ENCODE data around the gene MKI67. TPM values are rescaled to one million over a fixed set of nuclear protein-coding genes. Genes with fewer than 3 reads are reported as not detected.

The MKI67 gene
- total and polyA plus RNA-seq, 10 of the 15 experiments (the other 5 are each of a cell fraction or from before 2014, with no cell fraction given): 22.3 to 183 (median 82.9) TPM

DNA sequence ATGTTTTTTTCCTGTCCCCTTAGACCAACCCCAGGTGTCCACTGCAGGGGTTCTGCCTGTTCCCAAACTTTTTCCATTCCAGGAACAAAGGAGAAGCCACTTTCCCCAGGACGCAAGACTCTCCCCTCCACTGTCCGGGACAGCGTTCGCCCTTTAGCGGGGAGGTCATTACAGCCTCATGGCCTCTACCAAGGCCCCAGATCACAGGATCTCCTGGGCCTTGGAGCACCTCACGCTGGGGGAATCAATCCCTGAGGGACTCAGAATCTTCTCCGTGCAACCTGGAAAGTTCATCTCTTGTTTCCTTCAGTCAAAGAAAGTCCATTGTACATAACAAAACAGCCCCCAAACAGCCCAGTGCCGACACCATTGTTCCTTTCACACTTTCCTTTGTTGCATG lies 41.2 kb downstream of the MKI67 start:
- Histone ChIP-seq H3K4me3 (no peak overlapping the region), H3K9ac (ENCODE audit: control insufficient read depth, insufficient read depth, low read length) (no peak overlapping the region), H3K36me3 (ENCODE audit: control insufficient read depth in 2 of 2, insufficient read depth in 2 of 2, low read length in 1 of 2) (no peaks in the 10 kb centered on the region), H3K79me2 (ENCODE audit: control insufficient read depth, insufficient read depth, low read length) (no peaks in the 10 kb centered on the region), H3K4me1 (ENCODE audit: control insufficient read depth, insufficient read depth, low read length) (no peaks in the 10 kb centered on the region), H3K27ac (ENCODE audit: control insufficient read depth, insufficient read depth) (no peak overlapping the region), H3K9me3 (replicated peaks; ENCODE audit: control insufficient read depth, insufficient read depth, low read length) (no peaks in the 10 kb centered on the region), H3K4me2 (ENCODE audit: control insufficient read depth, insufficient read depth) (no peak overlapping the region), H2AFZ (ENCODE audit: control insufficient read depth, low read depth, low read length) (no peak overlapping the region), H3K27me3 (replicated peaks in 1 of 2; ENCODE audit: control insufficient read depth in 2 of 2, insufficient read depth in 2 of 2, low read length in 1 of 2) (no peaks in the 10 kb centered on the region), H4K20me1 (ENCODE audit: control insufficient read depth, insufficient read depth) (no peaks in the 10 kb centered on the region)
- in situ Hi-C loops (cut with MboI) (no loop called here), intact Hi-C loops (cut with micrococcal nuclease; ENCODE audit: unreplicated experiment) (no loop called here)
- 93% methylated on average over 8 of the region's 8 CpGs for WGBS (ENCODE audit: insufficient coverage, insufficient replicate concordance, low lambda C conversion rate, missing lambda C conversion rate)
- CTCF ChIA-PET: interaction anchor here (1.1 to 1.3 kb wide), 2 partner anchors 11 to 50 kb away, joined by 3 to 4 read pairs; no protein-coding TSS in a partner anchor
- no TSS peak for BruUV-seq (replicated peaks)
- no peak for TF ChIP-seq HDAC6 (IDR thresholded peaks at IDR 0.05; ENCODE audit: unreplicated experiment)
- TF ChIP-seq NRF1 (conservative IDR thresholded peaks at IDR 0.05; ENCODE audit: low read depth, low read length): no peak
- no peak for TF ChIP-seq WRNIP1 (IDR thresholded peaks at IDR 0.05; ENCODE audit: borderline replicate concordance, low read depth, low read length)
- no peak for FAIRE-seq
- ATAC-seq: no peak
- no peak for DNase-seq (ENCODE audit: low read depth, low spot score)
- POLR2A ChIA-PET: no interaction called here
- RAD21 ChIA-PET (ENCODE audit: unreplicated experiment): interaction anchor here (0.7 kb wide), 1 partner anchor 31 kb away, joined by 3 read pairs; no protein-coding TSS in a partner anchor
- SMC1A ChIA-PET (ENCODE audit: uncharacterized antibody, unreplicated experiment): interaction anchor here (0.6 to 1.2 kb wide), 3 partner anchors 18 to 64 kb away, joined by 3 read pairs; no protein-coding TSS in a partner anchor

DNA sequence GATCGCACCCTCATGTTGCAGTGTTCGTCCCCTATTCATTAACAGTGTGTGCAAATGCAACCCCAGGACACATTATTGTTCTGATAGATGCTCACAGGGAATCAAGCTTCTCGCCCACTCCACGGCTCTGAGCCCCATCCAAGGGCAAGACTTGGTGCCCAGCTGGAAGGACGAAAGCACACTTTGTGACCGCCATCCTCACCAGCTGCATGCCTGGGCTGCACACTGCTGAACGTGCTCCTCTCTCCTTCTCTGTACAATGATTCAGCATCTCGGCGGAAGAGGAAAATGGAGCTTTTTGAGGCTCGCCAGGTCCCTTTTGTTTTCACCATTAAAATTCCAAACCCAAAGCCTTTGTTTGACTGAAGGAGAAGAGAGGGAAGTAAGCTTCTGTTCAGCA lies 41.9 kb downstream of the MKI67 start:
- ChIA-PET CTCF (interaction anchor here (0.6 to 3.6 kb wide), 7 partner anchors 11 to 73 kb away, joined by 3 to 25 read pairs (median 4); no protein-coding TSS in a partner anchor), POLR2A (no interaction called here), RAD21 (ENCODE audit: unreplicated experiment) (interaction anchor here (0.7 to 0.9 kb wide), 2 partner anchors 24 to 31 kb away, joined by 3 read pairs; no protein-coding TSS in a partner anchor), SMC1A (ENCODE audit: uncharacterized antibody, unreplicated experiment) (interaction anchor here (0.6 to 1.3 kb wide), 4 partner anchors 15 to 65 kb away, joined by 3 to 4 read pairs (median 3); no protein-coding TSS in a partner anchor)
- Histone ChIP-seq H4K20me1 (ENCODE audit: control insufficient read depth, insufficient read depth) (no peaks in the 10 kb centered on the region), H3K9ac (ENCODE audit: control insufficient read depth, insufficient read depth, low read length) (no peak overlapping the region), H3K27ac (ENCODE audit: control insufficient read depth, insufficient read depth) (no peak overlapping the region), H3K4me2 (ENCODE audit: control insufficient read depth, insufficient read depth) (no peak overlapping the region), H3K79me2 (ENCODE audit: control insufficient read depth, insufficient read depth, low read length) (no peaks in the 10 kb centered on the region), H2AFZ (ENCODE audit: control insufficient read depth, low read depth, low read length) (no peak overlapping the region), H3K27me3 (replicated peaks in 1 of 2; ENCODE audit: control insufficient read depth in 2 of 2, insufficient read depth in 2 of 2, low read length in 1 of 2) (no peaks in the 10 kb centered on the region), H3K4me1 (ENCODE audit: control insufficient read depth, insufficient read depth, low read length) (no peaks in the 10 kb centered on the region), H3K36me3 (ENCODE audit: control insufficient read depth in 2 of 2, insufficient read depth in 2 of 2, low read length in 1 of 2) (no peaks in the 10 kb centered on the region; a peak in 1 of 4 replicates), H3K9me3 (replicated peaks; ENCODE audit: control insufficient read depth, insufficient read depth, low read length) (no peaks in the 10 kb centered on the region), H3K4me3 (no peak overlapping the region)
- intact Hi-C loops (cut with micrococcal nuclease; ENCODE audit: unreplicated experiment): no loop called here
- FAIRE-seq (no peak), ATAC-seq (no peak), DNase-seq (ENCODE audit: low read depth, low spot score) (no peak)
- no TSS peak for BruUV-seq (replicated peaks)
- WGBS (ENCODE audit: insufficient coverage, insufficient replicate concordance, low lambda C conversion rate, missing lambda C conversion rate): 85% methylated on average over 10 of the region's 10 CpGs
- in situ Hi-C loops (cut with MboI): no loop called here
- TF ChIP-seq POU2F2 (IDR thresholded peaks at IDR 0.05; ENCODE audit: borderline replicate concordance, low read depth, low read length) (no peak), ESRRA (IDR thresholded peaks at IDR 0.05; ENCODE audit: low read length) (no peak), SMARCA5 (IDR thresholded peaks at IDR 0.05) (no peak), CBX3 (IDR thresholded peaks at IDR 0.05; ENCODE audit: borderline replicate concordance, low read depth) (no peak), FOXK2 (IDR thresholded peaks at IDR 0.05) (no peak), TARDBP (IDR thresholded peaks at IDR 0.05; ENCODE audit: borderline replicate concordance) (no peak), YBX1 (IDR thresholded peaks at IDR 0.05) (no peak), JUND (IDR thresholded peaks at IDR 0.05; ENCODE audit: low read depth, low read length) (no peak)
- TF ChIP-seq, protein P1, sequence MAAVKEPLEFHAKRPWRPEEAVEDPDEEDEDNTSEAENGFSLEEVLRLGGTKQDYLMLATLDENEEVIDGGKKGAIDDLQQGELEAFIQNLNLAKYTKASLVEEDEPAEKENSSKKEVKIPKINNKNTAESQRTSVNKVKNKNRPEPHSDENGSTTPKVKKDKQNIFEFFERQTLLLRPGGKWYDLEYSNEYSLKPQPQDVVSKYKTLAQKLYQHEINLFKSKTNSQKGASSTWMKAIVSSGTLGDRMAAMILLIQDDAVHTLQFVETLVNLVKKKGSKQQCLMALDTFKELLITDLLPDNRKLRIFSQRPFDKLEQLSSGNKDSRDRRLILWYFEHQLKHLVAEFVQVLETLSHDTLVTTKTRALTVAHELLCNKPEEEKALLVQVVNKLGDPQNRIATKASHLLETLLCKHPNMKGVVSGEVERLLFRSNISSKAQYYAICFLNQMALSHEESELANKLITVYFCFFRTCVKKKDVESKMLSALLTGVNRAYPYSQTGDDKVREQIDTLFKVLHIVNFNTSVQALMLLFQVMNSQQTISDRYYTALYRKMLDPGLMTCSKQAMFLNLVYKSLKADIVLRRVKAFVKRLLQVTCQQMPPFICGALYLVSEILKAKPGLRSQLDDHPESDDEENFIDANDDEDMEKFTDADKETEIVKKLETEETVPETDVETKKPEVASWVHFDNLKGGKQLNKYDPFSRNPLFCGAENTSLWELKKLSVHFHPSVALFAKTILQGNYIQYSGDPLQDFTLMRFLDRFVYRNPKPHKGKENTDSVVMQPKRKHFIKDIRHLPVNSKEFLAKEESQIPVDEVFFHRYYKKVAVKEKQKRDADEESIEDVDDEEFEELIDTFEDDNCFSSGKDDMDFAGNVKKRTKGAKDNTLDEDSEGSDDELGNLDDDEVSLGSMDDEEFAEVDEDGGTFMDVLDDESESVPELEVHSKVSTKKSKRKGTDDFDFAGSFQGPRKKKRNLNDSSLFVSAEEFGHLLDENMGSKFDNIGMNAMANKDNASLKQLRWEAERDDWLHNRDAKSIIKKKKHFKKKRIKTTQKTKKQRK (IDR thresholded peaks at IDR 0.05; ENCODE audit: low read depth, low read length): no peak
- TF ChIP-seq, protein P2, sequence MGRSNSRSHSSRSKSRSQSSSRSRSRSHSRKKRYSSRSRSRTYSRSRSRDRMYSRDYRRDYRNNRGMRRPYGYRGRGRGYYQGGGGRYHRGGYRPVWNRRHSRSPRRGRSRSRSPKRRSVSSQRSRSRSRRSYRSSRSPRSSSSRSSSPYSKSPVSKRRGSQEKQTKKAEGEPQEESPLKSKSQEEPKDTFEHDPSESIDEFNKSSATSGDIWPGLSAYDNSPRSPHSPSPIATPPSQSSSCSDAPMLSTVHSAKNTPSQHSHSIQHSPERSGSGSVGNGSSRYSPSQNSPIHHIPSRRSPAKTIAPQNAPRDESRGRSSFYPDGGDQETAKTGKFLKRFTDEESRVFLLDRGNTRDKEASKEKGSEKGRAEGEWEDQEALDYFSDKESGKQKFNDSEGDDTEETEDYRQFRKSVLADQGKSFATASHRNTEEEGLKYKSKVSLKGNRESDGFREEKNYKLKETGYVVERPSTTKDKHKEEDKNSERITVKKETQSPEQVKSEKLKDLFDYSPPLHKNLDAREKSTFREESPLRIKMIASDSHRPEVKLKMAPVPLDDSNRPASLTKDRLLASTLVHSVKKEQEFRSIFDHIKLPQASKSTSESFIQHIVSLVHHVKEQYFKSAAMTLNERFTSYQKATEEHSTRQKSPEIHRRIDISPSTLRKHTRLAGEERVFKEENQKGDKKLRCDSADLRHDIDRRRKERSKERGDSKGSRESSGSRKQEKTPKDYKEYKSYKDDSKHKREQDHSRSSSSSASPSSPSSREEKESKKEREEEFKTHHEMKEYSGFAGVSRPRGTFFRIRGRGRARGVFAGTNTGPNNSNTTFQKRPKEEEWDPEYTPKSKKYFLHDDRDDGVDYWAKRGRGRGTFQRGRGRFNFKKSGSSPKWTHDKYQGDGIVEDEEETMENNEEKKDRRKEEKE (IDR thresholded peaks at IDR 0.05): no peak
